SU-DHL-6 (cell line): Measurements from ENCODE around the gene HDAC5.

Source experiments
- H2AFZ ChIP-seq: fragments of 200-600 bp; sonication (generic); 2 replicates; pipeline ENCODE4 v1.6.1; 2014; ENCODE audit warnings: low read depth, mild to moderate bottlenecking, moderate library complexity, mixed read lengths, antibody characterized with exemption, low read length; ENCODE audit not compliant: severe bottlenecking
- H3F3A ChIP-seq: fragments of 200-600 bp; shearing (Covaris generic); 2 replicates; pipeline ENCODE4 v1.6.0; 2016; ENCODE audit warnings: antibody characterized with exemption, mild to moderate bottlenecking; ENCODE audit not compliant: insufficient read depth
- H3K27ac ChIP-seq: fragments of 200-600 bp; sonication (generic); 2 replicates; pipeline ENCODE4 v1.5.1; 2016; ENCODE audit warnings: low read depth, mild to moderate bottlenecking, low read length, moderate library complexity, mixed read lengths
- H3K27me3 ChIP-seq: fragments of 200-600 bp; sonication (generic), shearing (Covaris generic); 2 replicates; pipeline ENCODE4 v1.6.0; 2014; ENCODE audit warnings: mild to moderate bottlenecking, low read length
- H3K36me3 ChIP-seq: fragments of 200-600 bp; sonication (generic); 2 replicates; pipeline ENCODE4 v1.6.1; 2014; ENCODE audit warnings: mild to moderate bottlenecking, low read length, mixed read lengths
- H3K4me2 ChIP-seq: fragments of 300-600, 200-600 bp; shearing (Covaris generic), sonication (generic); 2 replicates; pipeline ENCODE4 v1.6.0; 2014; ENCODE audit warnings: low read length, low read depth, mild to moderate bottlenecking; ENCODE audit not compliant: poor library complexity, severe bottlenecking
- H3K4me3 ChIP-seq: fragments of 200-600 bp; sonication (generic); 2 replicates; pipeline ENCODE4 v1.5.1; 2014; ENCODE audit warnings: antibody characterized with exemption, low read length, mild to moderate bottlenecking, mixed read lengths; ENCODE audit not compliant: insufficient read depth, poor library complexity, severe bottlenecking
- H3K79me2 ChIP-seq: fragments of 200-600 bp; sonication (generic); 2 replicates; pipeline ENCODE4 v1.6.1; 2014; ENCODE audit warnings: mild to moderate bottlenecking, low read length, moderate library complexity; ENCODE audit not compliant: insufficient read depth
- H3K9ac ChIP-seq: fragments of 200-600 bp; sonication (generic); 2 replicates; pipeline ENCODE4 v1.7.0; 2014; ENCODE audit warnings: mild to moderate bottlenecking, low read length
- H3K9me2 ChIP-seq: fragments of 200-600 bp; sonication (generic); replicated peaks from 2 replicates; pipeline ENCODE4 v1.6.1; 2014; ENCODE audit warnings: low read length; ENCODE audit not compliant: insufficient read depth
- H3K9me3 ChIP-seq: fragments of 200-600 bp; sonication (generic); 2 replicates; pipeline ENCODE4 v1.6.1; 2014; ENCODE audit warnings: low read length, mixed read lengths; ENCODE audit not compliant: insufficient read depth
- H4K20me1 ChIP-seq: fragments of 200-600 bp; sonication (generic); 2 replicates; pipeline ENCODE4 v1.6.1; 2014; ENCODE audit warnings: low read depth, mild to moderate bottlenecking, antibody characterized with exemption, low read length, moderate library complexity, mixed read lengths
- EZH2phosphoT487 ChIP-seq: fragments of 200-600 bp; sonication (generic), shearing (Covaris generic); conservative IDR thresholded peaks from 2 replicates; pipeline ENCODE4 v1.6.1; 2018; ENCODE audit warnings: mild to moderate bottlenecking, antibody characterized with exemption, low read length, moderate library complexity, mixed read lengths
- TF ChIP-seq, protein P1 (sequence below): fragments of 200-600 bp; sonication (generic); IDR thresholded peaks from one replicate; pipeline ENCODE4 v1.5.1; 2017; ENCODE audit warnings: antibody characterized with exemption, mild to moderate bottlenecking, low read length, moderate library complexity; ENCODE audit not compliant: insufficient read depth, poor library complexity, severe bottlenecking

HDAC5 gene

DNA sequence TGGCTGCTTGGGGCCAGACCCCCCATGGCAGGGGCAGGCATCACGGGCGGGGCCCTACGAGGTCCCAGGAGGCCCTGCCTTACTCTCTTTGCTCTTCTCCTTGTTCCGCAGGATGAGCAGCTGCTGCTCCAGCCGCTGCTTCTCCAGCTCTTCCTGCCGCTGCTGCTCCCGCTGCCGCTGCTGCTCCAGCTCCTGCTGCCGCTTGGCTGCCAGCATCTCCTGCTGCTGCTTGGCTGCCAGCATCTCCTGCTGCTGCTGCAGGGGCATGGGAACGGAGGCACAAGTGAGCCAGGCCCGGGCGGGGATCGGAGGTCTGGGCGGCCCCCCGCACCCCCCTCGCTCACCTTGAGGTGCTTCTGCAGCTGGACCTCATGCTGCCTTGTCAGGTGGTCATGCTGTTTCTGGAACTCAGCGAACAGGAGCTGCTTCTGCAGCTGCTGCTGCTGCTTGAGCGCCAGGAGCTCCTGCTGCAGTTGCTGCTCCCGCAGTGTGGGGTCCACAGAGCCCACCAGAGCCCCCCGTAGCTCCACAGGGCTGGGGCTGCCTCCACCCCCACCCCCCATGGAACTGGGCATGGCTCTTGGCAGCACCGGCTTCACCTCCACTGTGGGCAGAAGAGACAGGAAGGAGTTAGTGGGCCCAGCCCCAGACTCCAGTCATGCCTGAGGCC lies 30.1 kb downstream of the HDAC5 start:
- no peaks in the 10 kb centered on the region for H3K27me3 ChIP-seq
- no peaks in the 10 kb centered on the region for H3F3A ChIP-seq
- no peak overlapping the region for H3K4me3 ChIP-seq
- TF ChIP-seq, protein P1, sequence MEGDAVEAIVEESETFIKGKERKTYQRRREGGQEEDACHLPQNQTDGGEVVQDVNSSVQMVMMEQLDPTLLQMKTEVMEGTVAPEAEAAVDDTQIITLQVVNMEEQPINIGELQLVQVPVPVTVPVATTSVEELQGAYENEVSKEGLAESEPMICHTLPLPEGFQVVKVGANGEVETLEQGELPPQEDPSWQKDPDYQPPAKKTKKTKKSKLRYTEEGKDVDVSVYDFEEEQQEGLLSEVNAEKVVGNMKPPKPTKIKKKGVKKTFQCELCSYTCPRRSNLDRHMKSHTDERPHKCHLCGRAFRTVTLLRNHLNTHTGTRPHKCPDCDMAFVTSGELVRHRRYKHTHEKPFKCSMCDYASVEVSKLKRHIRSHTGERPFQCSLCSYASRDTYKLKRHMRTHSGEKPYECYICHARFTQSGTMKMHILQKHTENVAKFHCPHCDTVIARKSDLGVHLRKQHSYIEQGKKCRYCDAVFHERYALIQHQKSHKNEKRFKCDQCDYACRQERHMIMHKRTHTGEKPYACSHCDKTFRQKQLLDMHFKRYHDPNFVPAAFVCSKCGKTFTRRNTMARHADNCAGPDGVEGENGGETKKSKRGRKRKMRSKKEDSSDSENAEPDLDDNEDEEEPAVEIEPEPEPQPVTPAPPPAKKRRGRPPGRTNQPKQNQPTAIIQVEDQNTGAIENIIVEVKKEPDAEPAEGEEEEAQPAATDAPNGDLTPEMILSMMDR: no peak
- TF ChIP-seq EZH2phosphoT487: no peak
- H3K79me2 ChIP-seq: no peaks in the 10 kb centered on the region
- H3K9me3 ChIP-seq: no peaks in the 10 kb centered on the region
- H3K9ac ChIP-seq: no peak overlapping the region
- no peak overlapping the region for H2AFZ ChIP-seq
- no peaks in the 10 kb centered on the region for H4K20me1 ChIP-seq
- H3K4me2 ChIP-seq: no peak overlapping the region
- H3K36me3 ChIP-seq: no peaks in the 10 kb centered on the region
- H3K27ac ChIP-seq: no peak overlapping the region
- H3K9me2 ChIP-seq: no peaks in the 10 kb centered on the region

DNA sequence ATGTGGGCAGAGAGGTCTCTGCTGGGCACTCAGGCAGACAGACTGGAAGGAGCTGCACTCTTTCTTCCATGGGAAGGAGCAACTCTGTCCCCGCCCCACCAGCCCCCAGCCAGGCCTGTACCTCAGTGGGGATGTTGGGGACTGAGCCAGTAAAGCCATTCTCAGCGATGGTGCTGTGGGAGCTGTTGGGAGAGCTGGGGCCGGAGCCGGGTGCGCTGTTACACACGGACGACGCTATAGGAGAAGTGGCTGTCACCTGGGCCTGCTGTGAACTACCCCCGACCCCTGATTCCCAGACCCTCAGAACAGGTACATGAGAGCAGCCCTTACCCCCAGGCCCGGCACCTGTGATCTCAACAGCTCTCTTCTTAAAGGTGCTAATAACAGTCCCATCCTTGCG lies 31.4 kb downstream of the HDAC5 start:
- H3K27ac ChIP-seq: no peak overlapping the region
- H3K9me3 ChIP-seq: no peaks in the 10 kb centered on the region
- no peaks in the 10 kb centered on the region for H3K9me2 ChIP-seq
- H3K9ac ChIP-seq: no peak overlapping the region
- H3K4me3 ChIP-seq: no peak overlapping the region
- H2AFZ ChIP-seq: no peak overlapping the region
- no peak overlapping the region for H3K4me2 ChIP-seq
- no peaks in the 10 kb centered on the region for H3K27me3 ChIP-seq
- no peaks in the 10 kb centered on the region for H3F3A ChIP-seq
- no peaks in the 10 kb centered on the region for H3K79me2 ChIP-seq
- H4K20me1 ChIP-seq: no peaks in the 10 kb centered on the region
- H3K36me3 ChIP-seq: no peaks in the 10 kb centered on the region
- no peak for TF ChIP-seq EZH2phosphoT487
- TF ChIP-seq, protein P1: no peak

DNA sequence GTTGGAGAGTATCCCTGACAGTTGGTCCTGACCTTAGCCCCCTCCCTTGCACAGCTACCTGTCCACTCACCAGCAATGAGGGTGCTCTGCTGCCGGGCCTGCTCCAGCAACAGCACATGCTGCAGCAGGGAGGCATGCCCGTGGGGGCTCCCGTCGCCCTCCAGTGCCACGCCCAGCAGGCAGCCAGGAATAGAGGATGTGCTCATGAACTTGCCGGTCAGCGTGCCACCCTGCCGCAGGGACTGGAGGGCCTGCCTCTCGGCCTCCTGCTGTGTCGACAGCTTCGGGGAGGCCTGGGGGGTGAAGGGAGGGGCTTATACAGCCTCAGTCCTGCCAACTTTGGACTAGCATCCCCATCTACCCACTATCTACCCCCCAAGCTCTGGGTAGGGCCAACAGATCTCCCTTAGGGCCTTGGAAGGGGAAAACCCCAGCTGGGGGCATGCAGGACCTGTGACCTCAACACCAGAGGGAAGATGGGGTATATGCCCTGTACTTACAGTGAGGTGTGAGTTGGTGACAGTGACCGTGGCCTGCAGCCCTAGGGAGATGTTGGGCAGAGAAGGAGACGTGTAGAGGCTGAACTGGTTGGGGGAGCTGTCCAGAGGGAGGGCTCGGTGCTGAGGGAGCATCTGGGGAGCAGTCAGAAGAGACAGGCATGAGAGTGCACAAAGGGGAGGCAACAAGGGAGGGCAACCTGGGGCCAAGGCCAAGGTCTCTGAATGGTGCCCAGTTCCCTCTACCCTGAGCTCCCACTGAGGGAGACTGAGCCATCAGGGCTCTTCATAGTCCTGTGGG lies 32.0 kb downstream of the HDAC5 start:
- TF ChIP-seq, protein P1: no peak
- TF ChIP-seq EZH2phosphoT487: no peak
- Histone ChIP-seq H3K79me2 (no peaks in the 10 kb centered on the region), H3F3A (no peaks in the 10 kb centered on the region), H3K9ac (no peak overlapping the region), H3K27ac (no peak overlapping the region), H3K36me3 (no peaks in the 10 kb centered on the region), H3K27me3 (no peaks in the 10 kb centered on the region), H3K4me3 (no peak overlapping the region), H4K20me1 (no peaks in the 10 kb centered on the region), H2AFZ (no peak overlapping the region), H3K9me2 (no peaks in the 10 kb centered on the region), H3K9me3 (no peaks in the 10 kb centered on the region), H3K4me2 (no peak overlapping the region)
